HS-5 (cell line): ENCODE measurements around the gene RASSF3.

Experiments
- DNase-seq: peaks from one replicate; pipeline ENCODE4 v3.0.0-alpha.2; 2012; ENCODE audit warnings: low read depth

RASSF3 gene

GRCh38 chr12:64691227-64691794, 81.0 kb downstream of the RASSF3 start:
- no peak for DNase-seq

- DNase-seq = no peak
These were observed 81.7 kb downstream of the RASSF3 start for GRCh38 chr12:64691795-64692583.

- DNase-seq = no peak
These were observed 84.1 kb downstream of the RASSF3 start for GRCh38 chr12:64694130-64695040.

DNA sequence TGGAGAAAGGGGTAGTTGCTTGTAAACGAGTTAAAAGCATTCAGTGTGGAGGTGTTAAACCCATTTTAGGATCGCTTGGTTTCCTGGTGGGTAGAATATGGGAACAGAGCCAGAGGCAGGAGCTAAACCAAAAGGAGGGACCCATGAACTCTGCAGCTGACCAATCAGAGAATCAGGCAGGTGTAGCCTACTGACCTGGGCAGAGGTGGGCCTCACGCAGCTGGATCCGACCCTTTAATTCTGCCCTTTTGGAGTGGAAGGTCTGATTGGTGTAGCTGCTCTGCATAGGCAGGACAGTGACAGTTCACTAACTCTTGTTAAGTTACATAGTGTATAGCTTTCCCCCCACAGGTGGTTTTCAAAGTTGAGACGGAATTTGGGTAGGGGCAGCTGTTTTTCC, 85.3 kb downstream of the RASSF3 start:
- no peak for DNase-seq

DNA sequence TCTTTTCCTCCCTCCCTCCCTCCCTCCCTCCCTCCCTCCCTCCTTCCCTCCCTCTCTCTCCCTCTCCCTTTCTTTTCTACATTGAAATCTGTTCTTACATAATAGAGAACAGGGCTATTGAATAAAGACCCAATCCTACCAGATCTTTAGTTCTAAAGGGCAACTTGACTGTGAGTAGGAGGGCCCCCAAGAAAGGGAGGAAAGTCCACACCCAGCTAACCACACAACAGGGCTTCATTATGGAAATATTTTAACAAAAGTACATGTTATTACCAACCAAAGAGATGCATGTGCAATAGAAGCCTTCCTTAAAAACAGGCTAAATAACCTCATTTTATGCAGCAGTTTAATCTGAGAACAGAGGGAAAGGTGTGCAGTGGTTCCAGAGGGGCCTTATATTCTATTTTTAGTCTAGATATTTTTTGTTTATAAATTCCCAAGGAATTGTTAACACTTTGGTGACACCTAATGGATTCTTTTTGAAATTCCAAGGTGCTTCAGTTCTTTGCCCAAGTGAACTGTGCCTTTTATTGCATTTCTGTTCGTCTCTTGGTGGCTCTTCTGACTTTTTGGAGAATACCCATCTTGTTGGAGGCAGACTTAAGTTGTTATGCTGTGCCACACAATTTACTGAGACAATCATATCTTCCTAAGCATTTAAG, 85.9 kb downstream of the RASSF3 start:
- DNase-seq = no peak

- DNase-seq = no peak
These were observed 89.3 kb downstream of the RASSF3 start for GRCh38 chr12:64699504-64700115.

DNA sequence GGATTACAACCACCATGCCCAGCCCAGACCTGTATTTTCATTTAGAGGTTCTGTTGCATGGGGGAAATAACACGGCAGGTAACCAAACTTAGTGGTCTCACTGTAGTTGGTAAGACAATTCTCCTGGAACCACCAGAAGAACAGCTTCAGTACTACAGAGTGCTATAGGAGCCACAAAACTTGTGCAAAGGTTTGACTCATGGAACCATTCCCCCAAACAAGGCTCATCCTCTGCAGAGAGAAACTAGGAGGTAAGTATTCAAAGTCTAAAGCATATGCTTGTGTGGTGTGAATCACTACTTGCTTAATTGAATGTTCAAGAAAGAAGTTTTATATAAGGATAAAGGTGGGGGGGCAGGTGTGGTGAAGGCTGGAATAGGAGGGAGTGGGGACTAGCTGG, 90.2 kb downstream of the RASSF3 start:
- no peak for DNase-seq

GRCh38 chr12:64701283-64701682, 91.0 kb downstream of the RASSF3 start:
- no peak for DNase-seq

DNA sequence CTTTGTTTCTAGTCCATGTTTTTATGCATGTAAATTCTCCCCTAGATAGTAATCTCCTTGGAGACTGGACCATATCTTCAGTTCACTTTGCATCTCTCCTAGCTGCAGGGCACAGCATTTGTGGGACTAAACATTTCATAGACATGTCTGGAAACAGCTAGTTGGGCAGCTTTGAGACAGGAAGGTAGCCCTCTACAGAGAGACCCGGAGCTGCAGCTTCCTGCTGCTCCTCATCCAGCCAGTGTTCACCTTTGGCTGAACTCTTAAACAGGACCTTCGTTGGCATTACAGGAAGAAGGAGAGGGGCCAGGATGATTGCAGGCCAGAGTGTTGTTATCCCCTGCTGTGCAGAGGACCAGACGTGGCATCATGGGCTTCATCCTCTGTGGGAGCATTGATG, 96.0 kb downstream of the RASSF3 start:
- DNase-seq = no peak

GRCh38 chr12:64706857-64707256, 96.6 kb downstream of the RASSF3 start:
- DNase-seq = no peak

- DNase-seq = no peak
These were observed 97.1 kb downstream of the RASSF3 start for GRCh38 chr12:64707362-64707761.

- DNase-seq = no peak
These were observed 97.6 kb downstream of the RASSF3 start for GRCh38 chr12:64707926-64708325.

GRCh38 chr12:64709429-64709828, 99.1 kb downstream of the RASSF3 start:
- DNase-seq = no peak

GRCh38 chr12:64713376-64713775, 103.1 kb downstream of the RASSF3 start:
- DNase-seq = no peak

- no peak for DNase-seq
These were observed 104.3 kb downstream of the RASSF3 start for GRCh38 chr12:64714551-64714968.

DNA sequence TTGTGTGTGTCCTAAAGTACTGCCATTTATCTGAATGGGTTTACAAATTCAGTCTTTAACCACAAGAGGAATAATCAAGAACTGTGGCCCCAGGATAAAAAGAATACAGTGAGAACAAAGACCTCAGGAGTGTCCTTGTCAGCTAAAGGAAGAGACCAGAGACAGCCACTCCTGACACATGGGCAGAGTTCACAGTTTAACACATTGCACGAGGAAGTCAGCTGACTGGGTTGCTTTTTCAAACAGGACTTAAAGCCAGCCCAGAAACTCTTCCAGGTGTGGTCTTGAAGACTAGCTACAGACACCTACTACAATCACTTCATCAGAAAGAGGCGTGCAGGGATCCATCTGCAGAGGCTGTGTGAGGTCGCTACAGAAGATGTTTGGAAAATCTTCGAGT, 106.1 kb downstream of the RASSF3 start:
- no peak for DNase-seq

- no peak for DNase-seq
These were observed 106.7 kb downstream of the RASSF3 start for GRCh38 chr12:64716839-64717455.

DNA sequence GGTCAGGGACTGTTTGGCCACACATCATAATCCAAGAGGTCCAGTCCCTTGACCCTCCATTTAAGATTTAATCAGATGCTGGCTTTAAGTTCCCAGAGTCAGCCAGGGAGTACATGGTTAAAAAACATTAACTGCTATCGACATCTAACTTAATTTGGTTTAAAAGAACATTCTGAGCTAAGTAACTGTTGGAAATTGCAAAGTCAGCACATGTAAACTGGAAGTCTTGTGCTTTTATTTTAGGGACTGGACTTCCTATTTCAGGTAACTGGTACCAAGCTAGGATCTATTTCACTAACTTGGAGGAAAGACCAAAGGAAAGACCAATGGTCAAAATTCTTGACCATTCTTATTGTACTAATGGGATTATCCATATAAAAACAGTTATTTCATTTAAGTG, 108.4 kb downstream of the RASSF3 start:
- no peak for DNase-seq

DNA sequence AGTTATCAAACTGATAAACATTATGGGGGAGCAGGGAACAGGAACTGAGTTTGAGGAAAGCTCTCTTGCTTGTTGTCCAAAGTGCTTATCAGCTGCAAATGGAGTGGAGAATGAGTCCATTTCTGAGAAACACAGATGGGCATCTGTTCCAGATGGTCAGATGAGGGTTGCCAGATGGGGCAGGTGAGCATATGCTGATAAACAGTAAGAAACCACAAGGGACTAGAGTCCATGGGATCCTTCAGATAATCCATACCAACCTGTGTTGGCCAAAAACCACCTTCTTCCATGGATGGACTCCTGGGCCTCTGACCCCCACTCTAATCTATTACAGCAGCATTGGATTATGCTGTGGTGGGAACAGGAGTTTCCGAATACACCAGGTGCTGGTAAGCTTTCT, 110.6 kb downstream of the RASSF3 start:
- no peak for DNase-seq

- DNase-seq = no peak
These were observed 112.5 kb downstream of the RASSF3 start for GRCh38 chr12:64722835-64723234.

GRCh38 chr12:64723630-64724029, 113.3 kb downstream of the RASSF3 start:
- DNase-seq = no peak
